ENCODE data around the gene SPACA6.
"Not testable (repeated sequence)": the region's sequence is repeated elsewhere in the genome, so short reads cannot be mapped to it uniquely, and the experiment has no call there.

SPACA6 gene, protein sequence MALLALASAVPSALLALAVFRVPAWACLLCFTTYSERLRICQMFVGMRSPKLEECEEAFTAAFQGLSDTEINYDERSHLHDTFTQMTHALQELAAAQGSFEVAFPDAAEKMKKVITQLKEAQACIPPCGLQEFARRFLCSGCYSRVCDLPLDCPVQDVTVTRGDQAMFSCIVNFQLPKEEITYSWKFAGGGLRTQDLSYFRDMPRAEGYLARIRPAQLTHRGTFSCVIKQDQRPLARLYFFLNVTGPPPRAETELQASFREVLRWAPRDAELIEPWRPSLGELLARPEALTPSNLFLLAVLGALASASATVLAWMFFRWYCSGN

DNA sequence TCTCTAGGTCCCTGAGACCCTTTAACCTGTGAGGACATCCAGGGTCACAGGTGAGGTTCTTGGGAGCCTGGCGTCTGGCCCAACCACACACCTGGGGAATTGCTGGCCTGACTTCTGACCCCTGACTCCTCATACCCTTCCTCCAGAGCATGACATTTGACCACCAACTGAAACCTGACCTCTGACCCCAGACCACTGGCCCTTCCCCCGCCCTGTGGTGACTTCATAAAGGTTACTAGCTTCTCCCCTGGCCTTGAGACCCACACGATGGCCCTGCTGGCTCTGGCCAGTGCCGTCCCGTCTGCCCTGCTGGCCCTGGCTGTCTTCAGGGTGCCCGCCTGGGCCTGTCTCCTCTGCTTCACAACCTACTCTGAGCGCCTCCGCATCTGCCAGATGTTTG lies at the start of gene SPACA6:
SPACA6 (plus strand) TSS at position 71 of the 400 bp plus-strand sequence; CDS start at position 268, 197 bp downstream.
- DNase-seq (ENCODE audit: low read depth) = no peak

DNA sequence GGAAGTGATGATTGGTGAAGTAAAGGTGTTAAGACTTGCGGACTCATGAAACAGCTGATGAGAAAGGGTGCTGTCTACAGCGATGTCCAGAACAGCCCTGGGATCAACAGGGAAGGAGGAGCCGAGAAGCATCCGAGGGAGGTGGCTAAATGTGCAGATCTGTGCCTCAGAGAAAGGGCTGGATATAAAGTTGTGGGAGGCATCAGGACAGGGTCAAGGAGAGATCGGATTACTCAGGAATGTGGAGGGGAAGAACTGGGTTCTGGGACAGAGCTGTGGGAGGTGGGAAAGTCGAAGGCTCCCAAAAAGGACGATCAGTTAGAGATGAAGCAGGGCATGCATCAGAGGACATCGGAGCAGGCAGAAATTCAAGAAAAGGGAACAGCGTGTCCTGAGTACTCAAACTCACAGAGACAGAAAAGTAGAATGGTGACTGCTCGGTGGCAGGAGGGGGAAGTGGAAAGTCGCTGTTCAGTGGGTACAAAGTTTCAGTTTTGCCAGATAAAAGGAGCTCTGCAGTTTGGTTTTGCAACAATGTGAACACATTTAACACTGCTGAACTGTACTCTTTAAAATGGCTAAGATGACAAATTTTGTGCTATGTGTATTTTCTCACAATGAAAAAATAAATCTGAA lies 48.4 kb upstream of the SPACA6 start:
- no peak for DNase-seq (ENCODE audit: low read depth)

DNA sequence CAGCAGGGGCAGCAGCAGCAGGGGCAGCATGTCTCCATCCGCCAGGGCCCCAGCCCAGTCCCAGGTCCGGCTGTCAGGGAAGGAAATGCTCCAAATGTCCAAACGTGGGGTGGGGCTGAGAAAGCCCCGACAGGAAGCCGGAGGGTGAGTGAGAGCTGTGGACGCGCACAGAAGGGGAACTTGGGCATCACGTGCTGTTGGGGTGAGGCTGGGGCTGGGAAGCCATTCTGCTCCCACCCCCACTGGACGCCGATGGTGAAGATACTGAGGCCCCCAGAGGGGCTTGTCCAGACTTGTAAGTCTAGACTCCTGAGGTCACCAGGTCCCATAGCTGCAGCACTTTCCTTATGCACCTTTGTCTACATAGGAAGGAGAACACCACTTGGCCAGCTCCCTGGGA lies 46.4 kb upstream of the SPACA6 start, which contains the start of gene SIGLEC14:
SIGLEC14 (minus strand) TSS at position 96 of the 400 bp plus-strand sequence; CDS start at position 30, 66 bp downstream.
- not testable (repeated sequence) for DNase-seq (ENCODE audit: low read depth)

DNA sequence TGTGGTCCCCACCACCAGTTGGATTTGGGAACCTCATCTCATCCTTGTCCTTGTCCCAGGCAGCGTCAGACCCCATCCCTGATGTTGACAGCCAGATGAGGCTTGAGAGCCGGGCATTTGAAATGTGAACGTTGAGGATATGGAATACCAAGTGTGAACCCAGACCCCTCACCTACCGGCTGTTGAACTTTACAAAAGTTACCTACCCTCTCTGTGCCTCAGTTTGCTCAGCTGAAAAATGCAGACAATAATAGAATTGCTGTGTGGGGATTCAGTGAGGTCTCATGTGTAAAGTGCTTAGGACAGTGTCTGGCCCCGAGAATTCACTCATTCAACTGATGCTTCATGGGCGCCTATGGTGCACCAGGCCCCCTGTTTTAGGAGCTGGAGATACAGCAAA lies 45.8 kb upstream of the SPACA6 start:
- DNase-seq (ENCODE audit: low read depth) = no peak

DNA sequence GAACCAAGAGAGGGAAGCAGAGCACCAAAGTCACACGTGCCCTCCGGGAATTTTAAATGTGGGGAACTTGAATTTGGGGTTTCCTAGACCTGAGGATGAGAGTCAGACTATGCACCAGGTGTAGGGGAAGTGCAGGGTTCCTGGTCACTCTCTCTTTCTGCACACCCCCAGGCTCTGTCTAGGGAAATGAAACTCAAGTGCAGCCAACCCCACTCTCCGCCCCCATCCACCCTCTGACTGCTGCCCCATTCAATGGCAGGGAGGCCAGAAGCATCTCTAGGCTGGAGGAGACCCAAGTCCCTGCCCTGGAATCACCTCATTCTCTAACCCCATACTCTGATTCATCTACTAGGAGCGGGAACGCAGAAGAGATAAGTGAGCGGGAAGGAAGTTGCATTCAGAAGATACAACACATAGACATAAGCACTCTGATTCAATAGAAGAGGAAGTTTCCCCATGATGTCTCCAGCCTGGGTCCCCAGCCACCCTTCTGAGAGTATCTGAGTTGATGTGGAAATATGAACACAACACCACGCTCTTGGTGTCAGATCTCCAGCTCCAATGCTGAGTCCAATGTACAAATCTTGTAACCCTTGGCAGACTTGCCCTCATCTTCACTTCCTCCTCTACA lies 41.8 kb upstream of the SPACA6 start:
- no peak for DNase-seq (ENCODE audit: low read depth)

DNA sequence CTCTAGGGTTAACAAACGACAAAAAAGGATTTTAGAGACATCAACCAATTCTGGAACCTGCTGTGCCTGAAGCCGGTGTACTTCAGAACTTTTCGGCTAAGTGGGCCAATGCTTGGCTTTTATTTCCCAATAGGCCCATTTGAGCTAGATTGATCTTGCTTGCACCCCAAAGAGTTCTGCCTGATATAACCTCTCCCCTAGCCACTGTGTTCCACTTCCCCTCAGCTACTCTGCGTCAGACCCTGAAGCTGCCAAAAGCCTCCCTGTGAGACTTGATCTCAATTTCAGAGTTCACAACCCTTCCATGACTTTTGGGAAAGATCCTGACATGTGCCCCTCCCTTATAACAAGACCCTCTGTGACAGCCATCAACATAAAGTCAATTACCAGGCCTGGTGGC lies 40.9 kb upstream of the SPACA6 start:
- DNase-seq (ENCODE audit: low read depth) = no peak

DNA sequence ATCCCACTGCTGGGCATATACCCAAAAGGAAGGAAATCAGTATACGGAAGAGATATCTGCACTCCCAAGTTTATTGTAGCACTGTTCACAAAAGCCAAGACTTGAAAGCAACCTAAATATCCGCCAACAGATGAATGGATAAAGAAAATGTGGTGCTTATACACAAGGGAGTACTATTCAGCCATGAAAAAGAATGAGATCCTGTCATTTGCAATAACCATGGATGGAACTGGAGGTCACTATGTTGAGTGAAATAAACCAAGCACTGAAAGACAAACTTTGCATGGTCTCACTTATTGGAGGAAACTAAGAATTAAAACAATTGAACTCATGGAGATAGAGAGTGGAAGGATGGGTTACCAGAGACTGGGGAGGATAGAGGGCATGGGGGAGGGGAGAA lies 40.0 kb upstream of the SPACA6 start:
- DNase-seq (ENCODE audit: low read depth) = no peak

DNA sequence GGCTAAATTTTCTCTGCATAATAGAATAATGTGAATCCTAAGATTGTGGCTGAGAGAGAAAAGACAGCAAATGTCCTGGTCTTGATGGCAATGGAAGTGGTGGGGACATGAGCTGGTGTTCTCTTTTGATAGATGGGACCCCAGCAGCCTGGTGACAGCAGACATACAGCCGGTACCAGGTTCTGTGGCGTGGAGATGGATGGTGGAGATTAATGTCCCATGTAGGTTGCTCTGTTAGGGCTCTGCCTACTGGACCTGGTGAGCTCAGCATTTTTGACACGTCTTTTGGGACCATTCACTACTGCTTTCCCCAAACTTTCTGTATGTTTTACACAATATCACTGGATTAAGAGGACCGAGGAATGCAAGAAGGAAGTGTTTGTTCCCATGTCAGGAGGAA lies 38.3 kb upstream of the SPACA6 start:
- DNase-seq (ENCODE audit: low read depth) = no peak

DNA sequence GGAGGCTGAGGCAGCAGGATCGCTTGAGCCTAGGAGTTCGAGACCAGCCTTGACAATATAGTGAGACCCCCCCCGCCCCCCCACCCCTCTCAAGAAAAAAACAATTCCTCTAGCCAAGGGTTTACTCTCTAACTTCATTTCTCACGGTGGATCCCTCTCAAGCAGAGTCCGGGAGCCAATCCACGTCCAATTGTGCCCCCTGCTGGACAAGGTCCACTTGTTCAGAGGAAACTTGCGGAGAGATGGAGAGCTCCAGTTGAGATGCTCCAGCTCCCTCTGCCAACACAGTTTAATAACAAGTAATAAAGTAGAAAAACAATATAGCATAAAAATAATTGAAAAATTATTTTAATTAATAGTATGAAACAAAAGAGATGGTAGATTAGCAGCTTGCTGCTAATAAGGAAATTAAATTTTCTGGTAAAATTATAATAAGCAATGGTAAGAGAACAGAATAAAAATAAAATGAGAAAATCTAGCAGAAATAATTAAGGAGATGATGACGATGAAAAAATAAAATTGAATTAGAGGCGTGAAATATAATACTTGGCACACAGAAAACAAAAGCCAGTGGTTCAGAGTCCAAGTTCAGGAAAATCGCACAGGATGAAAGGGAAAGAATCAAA lies 32.0 kb upstream of the SPACA6 start:
- DNase-seq (ENCODE audit: low read depth) = peak; percentile 11

DNA sequence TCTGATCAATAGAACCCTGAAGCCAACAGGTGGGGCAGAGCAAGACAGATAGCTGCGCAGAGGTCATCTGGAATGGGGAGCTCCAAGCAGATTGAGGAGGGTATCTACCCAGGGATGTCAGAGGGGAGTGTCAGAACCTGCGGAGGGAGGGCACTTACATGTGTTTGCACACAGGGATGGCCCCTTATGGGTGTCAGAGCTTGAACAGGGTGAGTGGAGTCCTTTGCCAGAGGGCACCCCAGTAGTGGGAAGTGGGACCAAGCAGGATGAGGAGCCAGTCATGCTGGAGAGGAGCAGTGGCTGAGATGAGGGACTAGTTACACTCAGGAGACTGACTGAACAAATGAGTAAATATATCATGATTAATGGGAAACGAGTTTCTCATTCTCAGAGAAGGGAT lies 29.5 kb upstream of the SPACA6 start:
- no peak for DNase-seq (ENCODE audit: low read depth)

DNA sequence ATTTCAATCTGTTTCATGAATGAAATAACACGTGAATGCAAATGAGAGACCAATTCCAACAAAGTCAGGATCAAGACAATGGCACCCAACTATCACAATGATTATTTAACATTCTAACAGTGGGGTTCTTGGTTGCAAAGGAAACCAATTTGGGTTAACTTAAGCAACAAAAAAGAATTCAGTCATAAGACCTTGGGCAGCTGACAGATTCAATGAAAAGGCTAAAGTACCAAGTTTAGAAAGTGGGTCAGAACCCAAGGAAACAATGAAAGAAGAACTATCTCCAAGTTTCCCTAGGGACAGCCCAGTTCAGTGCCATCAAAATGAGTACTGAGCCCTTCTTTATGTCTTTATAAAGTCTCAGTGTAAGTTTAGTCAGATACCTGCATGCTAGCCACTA lies 29.0 kb upstream of the SPACA6 start:
- no peak for DNase-seq (ENCODE audit: low read depth)

DNA sequence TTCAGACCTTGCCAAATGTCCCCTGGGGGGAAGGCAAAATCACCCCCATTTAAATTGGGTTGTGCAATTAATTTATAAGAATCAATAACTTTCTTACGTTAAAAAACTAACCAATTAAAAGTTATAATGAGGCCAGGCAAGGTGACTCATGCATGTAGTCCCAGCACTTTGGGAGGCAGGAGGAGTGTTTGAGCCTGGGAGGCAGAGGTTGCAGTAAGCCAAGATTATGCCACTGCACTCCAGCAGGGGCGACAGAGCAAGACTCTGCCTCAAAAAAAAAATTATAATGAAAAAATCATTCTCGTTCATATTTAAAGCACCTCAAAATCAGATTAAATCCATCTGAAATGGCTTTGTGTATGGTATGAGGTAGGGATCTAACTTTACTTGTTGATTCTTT lies 28.1 kb upstream of the SPACA6 start:
- no peak for DNase-seq (ENCODE audit: low read depth)

DNA sequence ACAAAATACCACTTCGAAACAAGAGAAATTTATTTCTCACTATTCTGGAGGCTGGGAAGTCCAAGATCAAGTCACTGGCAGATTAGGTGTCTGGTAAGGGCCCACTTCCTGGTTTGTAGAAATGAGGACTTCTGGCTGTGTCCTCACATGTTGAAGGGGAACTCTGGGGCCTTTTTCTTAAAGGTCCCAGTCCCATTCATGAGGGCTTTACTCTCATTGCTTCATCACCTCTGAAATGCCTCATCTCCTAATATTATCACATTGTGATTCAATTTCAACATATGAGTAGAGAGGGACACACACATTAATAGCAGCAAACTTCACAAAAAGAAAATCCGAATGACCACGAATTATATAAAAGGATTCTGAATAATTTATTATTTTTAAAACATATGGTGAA lies 24.9 kb upstream of the SPACA6 start:
- DNase-seq (ENCODE audit: low read depth) = no peak

DNA sequence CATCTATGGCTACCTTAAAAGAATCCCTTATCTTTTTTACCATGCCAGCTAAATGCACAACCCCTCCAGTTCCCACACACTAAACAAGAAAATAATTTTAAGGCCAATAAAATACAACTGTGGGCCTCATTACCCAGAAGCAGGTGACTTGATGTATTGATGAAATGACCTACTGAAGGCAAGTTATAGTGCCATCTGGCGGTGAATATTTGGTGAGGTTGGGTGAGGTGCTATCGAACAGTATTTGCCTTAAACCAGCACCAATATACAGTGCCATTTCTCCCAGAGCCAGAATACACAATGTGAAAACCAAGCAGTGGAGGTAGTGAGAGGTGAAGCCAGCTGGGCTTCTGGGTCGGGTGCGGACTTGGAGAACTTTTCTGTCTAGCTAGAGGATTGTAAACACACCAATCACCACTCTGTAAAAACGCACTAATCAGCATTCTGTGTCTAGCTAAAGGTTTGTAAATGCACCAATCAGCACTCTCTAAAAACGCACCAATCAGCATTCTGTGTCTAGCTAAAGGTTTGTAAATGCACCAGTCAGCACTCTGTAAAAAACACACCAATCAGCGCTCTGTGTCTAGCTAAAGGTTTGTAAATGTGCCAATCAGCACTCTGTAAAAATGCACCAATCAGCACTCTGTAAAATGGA lies 17.1 kb upstream of the SPACA6 start:
- DNase-seq (ENCODE audit: low read depth) = not testable (repeated sequence)

DNA sequence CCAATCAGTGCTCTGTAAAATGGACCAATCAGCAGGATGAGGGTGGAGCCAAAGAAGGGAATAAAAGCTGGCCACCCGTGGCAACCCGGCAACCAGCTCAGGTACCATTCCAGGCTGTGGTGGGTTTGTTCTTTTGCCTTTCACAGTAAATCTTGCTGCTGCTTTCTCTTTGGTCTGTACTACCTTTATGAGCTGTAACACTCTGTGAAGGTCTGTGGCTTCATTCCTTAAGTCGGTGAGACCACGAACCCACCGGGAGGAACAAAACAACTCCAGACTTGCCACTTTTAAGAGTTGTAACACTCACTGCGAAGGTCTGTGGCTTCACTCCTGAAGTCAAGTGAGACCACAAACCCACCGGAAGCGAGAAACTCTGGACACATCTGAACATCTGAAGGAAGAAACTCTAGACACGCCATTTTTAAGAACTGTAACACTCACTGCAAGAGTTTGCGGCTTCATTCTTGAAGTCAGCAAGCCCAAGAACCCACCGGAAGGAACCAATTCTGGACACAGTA lies 16.5 kb upstream of the SPACA6 start:
- DNase-seq (ENCODE audit: low read depth) = no peak

DNA sequence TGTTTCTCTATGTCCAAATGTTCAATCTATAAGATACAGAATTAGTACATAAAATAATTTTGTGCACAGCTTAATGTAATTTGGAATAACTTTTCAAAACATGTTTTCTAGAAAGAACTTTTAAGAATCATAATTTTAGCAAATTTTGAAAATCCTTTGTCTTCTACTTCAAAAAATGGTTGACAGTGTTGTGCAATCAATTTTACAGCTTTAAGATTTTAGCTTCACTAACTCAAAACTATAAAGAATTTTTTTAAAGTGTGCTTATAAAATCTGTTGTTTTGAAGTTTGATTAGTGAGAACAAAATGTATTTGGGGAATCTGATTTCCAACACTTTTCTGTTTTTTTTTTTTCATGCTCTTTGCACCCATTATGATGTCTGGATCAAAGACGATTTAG lies 12.7 kb upstream of the SPACA6 start:
- DNase-seq (ENCODE audit: low read depth) = no peak

DNA sequence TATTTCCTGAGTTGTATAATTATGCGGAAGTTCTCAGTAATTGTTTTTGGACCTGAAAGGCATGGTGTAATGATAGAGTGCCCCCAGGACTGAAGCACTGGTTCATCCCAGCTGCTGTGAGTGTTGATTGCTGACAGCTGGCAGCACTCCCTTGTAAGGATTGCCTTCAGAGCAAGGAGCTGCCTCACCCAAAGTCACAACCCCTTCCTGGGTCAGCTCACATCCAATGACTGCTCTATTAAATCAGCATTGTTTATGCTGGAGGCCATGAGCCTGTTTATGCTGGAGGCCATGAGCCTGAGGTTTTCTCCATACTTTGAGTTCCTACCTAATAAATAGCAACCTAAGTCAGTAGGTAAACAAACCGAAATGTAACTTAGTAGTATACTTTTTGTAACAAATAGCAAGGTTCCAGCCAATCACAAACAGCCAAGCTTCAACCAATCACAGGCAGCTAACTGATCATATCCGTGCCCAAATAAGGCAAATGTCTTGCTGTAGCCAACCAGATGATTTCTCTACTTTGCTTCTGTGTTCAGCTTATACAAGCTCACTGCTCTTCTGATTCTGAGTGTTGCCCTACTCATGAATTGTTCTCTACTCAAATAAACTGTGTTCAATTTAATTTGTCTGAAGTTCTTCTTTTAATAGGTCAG lies 11.7 kb upstream of the SPACA6 start:
- no peak for DNase-seq (ENCODE audit: low read depth)

DNA sequence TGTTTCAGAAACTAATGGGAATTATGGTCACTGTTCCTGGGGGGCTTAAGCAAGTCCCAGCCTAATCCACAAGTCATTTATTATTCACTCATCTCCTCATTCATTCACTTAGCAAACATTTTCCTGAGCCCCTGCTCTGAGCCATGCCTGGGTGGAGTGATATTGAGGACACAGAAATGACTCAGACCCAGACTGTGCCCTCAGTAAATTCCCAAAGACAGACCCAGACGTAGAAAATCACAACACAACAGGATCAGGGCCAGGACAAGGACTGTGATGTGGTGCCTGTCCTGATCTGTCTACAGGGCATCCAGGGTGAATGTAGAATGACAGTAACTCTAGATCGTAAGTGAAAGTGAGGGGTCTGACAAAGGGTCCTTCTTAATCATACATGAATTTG lies 7.0 kb upstream of the SPACA6 start:
- DNase-seq (ENCODE audit: low read depth) = no peak

DNA sequence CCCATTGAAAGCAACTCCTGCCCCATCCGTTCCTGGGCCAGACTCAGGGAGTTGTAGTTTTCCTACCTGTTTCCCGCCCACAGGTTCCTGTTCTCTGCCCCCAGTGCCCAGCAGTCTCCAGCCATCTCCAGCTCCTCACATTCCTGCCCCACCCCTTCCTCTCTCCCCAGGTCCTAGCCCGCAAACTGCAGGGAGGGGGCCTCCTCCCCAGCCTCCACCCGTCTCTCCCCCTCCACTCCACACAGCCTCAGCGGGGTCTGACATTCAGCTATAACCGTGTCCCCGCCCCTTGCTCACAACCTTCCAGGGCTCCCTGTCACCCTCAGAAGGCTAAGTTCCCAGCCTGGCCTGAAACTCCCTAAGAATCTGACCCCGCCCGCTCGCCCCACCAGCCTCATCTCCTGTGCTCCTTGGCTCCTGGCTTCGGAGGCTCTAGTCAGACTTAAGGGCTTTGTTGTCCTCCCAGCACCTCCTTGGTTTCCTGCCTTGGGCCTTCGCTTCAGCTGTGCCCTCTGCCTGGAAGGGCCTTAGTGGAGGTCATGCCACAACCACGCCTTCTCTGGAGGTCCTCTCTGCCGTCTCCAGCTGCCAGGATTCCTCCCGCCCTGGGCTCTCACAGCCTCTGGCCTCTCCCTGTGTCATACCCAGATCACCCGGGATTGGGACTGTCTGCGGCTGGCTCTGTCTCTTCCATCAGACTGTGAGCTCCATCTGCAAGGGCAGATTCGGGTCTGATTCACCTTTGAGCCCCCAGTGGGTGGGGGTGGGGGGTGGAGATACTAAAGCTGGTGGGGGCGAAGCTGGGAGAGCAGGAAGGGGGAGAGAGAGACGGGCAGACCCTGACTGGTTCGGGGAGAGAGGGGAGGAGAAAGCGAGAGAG lies 5.1 kb upstream of the SPACA6 start:
- no peak for DNase-seq (ENCODE audit: low read depth)

Data from activated T-helper 9 cell treated with anti-CD3 and anti-CD28 coated beads, Interleukin-2, amount 50 U/mL, for 16 hours (primary cell).